ENCODE results near the gene SNTA1.

DNA sequence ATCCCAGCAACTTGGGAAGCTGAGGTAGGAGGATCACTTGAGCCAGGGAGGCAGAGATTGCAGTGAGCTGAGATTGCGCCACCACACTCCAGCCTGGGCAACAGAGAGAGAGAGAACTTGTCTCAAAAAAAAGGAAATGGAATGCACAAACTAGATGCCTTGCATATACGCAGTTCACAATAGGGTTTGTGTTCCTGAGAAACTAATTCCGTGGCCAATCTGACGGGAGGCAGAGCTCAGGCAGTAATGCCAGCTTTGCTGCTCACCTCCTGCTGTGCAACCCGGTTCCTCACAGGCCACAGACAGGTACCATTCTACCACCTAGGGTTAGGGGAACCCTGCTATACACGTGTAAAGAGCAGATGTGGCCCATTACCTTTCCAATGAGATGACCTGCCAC is 43.6 kb downstream of the SNTA1 start:
- TF ChIP-seq CTCF (IDR thresholded peaks at IDR 0.05; ENCODE audit: insufficient read depth, low read length), result no peak
- TF ChIP-seq POLR2AphosphoS5 (IDR thresholded peaks at IDR 0.05; ENCODE audit: low read depth), result no peak

All from HL-60 (cell line).